ENCODE results near the gene AOPEP.

The AOPEP gene

GRCh38 chr9:94794476-94795167 lies 68.1 kb downstream of the AOPEP start:
- no peak for DNase-seq

- DNase-seq, result no peak
These were observed 70.2 kb downstream of the AOPEP start for GRCh38 chr9:94796687-94797086.

GRCh38 chr9:94798201-94798600 lies 71.7 kb downstream of the AOPEP start:
- DNase-seq, result no peak

- no peak for DNase-seq
These were observed 72.2 kb downstream of the AOPEP start for GRCh38 chr9:94798708-94799107.

- no peak for DNase-seq
These were observed 73.2 kb downstream of the AOPEP start for GRCh38 chr9:94799578-94800264.

- DNase-seq, result no peak
These were observed 74.1 kb downstream of the AOPEP start for GRCh38 chr9:94800424-94801117.

GRCh38 chr9:94801234-94801633 lies 74.7 kb downstream of the AOPEP start:
- DNase-seq, result no peak

- no peak for DNase-seq
These were observed 75.2 kb downstream of the AOPEP start for GRCh38 chr9:94801681-94802080.

GRCh38 chr9:94802251-94802650 lies 75.8 kb downstream of the AOPEP start:
- no peak for DNase-seq

- peak; percentile 53 for DNase-seq
These were observed 76.3 kb downstream of the AOPEP start for GRCh38 chr9:94802793-94803192.

GRCh38 chr9:94804316-94804715 lies 77.8 kb downstream of the AOPEP start:
- no peak for DNase-seq

GRCh38 chr9:94805051-94805489 lies 78.6 kb downstream of the AOPEP start:
- DNase-seq, result no peak

- DNase-seq, result no peak
These were observed 79.1 kb downstream of the AOPEP start for GRCh38 chr9:94805585-94805984.

GRCh38 chr9:94806307-94806893 lies 79.9 kb downstream of the AOPEP start:
- no peak for DNase-seq

GRCh38 chr9:94807556-94807955 lies 81.1 kb downstream of the AOPEP start:
- DNase-seq, result no peak

GRCh38 chr9:94808926-94809700 lies 82.6 kb downstream of the AOPEP start:
- DNase-seq, result no peak

- DNase-seq, result no peak
These were observed 83.3 kb downstream of the AOPEP start for GRCh38 chr9:94809778-94810177.

GRCh38 chr9:94811074-94811473 lies 84.6 kb downstream of the AOPEP start:
- no peak for DNase-seq

- DNase-seq, result no peak
These were observed 85.8 kb downstream of the AOPEP start for GRCh38 chr9:94812343-94812742.

GRCh38 chr9:94813379-94813778 lies 86.9 kb downstream of the AOPEP start:
- no peak for DNase-seq

GRCh38 chr9:94817291-94818177 lies 91.0 kb downstream of the AOPEP start:
- no peak for DNase-seq

GRCh38 chr9:94818178-94818541 lies 91.7 kb downstream of the AOPEP start:
- no peak for DNase-seq
